GM23338 (cell line): ENCODE data around the gene RIC8B.

Source experiments
- CTCF ChIP-seq, 2 experiments: fragments of 200-600 bp in 1 of 2; sonication (generic) in 1 of 2; conservative IDR thresholded peaks; 2 replicates each; pipeline versions ENCODE4 v1.5.1 to v1.6.1; 2016 to 2017; ENCODE audit warnings: antibody characterized with exemption in 2 of 2, low read depth in 2 of 2, mild to moderate bottlenecking in 2 of 2, moderate library complexity in 1 of 2
- EZH2 ChIP-seq: fragments of 200-600 bp; sonication (generic); IDR thresholded peaks from one replicate; pipeline ENCODE4 v1.8.0; 2017; ENCODE audit warnings: antibody characterized with exemption, mild to moderate bottlenecking, low read depth; ENCODE audit not compliant: unreplicated experiment
- POLR2AphosphoS5 ChIP-seq: IDR thresholded peaks from 2 replicates; pipeline ENCODE4 v1.6.1; 2016; ENCODE audit warnings: antibody characterized with exemption, low read depth
- REST ChIP-seq: IDR thresholded peaks from one replicate; pipeline ENCODE4 v1.6.1; 2018; ENCODE audit warnings: antibody characterized with exemption; ENCODE audit not compliant: unreplicated experiment

GRCh38 chr12:106764220-106764619 is 10.3 kb upstream of the RIC8B start:
- TF ChIP-seq CTCF (conservative IDR thresholded peaks at IDR 0.05; ENCODE audit: low read depth in 2 of 2) (no peak), POLR2AphosphoS5 (no peak), REST (no peak), EZH2 (no peak)
